Activated naive CD4-positive, alpha-beta T cell treated with Interleukin-2 at 50 U/mL for 16 hours (primary cell): ENCODE data around the gene CNTNAP2.

Experiments used
- DNase-seq: peaks from one replicate; pipeline ENCODE4 v3.0.0-alpha.2; 2020

The CNTNAP2 gene

DNA sequence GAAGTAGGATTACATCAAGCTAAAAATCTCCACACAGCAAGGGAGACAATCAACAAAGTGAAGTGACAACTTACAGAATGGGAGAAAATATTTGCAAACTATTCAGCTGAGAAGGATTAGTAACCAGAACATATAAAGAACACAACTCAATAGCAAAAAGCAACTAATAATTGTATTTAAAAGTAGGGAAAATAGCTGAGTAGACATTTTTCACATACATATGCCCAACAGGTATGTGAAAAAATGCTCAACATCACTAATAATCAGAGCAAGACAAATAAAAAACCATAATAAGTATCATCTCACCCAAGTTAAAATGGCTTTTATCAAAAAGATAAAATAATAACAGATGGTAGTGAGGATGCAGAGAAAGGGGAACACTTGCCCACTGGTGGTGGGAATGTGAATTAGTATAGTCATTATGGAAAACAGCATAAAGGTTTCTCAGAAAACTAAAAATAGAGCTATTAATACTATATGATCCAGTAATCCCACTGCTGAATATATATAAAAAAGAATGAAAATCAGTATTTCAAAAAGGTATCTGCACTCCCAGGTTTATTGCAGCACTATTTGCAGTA, 1689.5 kb downstream of the CNTNAP2 start:
- DNase-seq = no peak

DNA sequence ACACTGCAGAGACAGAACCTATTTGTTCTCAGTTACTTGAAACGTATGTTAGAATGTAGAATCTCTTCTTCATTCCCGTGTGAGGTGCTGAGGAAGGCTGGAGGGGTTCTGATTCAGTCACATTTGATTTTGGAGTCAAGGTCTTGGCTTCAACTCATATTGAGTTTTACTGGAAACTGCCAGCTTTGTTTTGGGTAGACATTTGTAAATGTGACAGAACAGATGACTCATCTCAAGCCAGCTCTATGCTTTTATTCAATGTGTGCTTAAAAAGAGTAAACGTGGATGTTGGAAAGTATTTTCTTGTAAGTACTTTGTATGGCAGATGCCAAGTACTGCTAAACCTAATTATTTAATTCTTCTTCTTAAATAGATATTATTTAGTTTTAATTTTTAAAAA, 1693.2 kb downstream of the CNTNAP2 start:
- DNase-seq = no peak

DNA sequence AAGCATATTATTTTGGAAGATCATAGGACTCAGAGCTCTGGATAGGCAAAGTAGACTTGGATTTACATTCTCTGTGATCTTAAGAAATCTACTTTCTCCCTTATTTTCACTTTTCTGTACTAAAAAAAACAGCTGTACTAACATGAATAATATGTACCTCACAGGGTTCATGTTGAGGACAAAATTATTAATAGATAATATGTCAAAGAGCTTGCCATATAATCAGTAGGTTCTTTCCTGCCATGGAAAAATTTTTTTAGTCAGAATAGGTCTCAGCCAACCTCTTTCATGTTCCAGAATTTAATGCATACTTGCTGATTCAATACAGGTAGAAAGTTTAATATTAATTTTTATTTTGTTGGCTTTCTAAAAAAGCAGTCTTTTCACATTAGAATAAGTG, 1693.7 kb downstream of the CNTNAP2 start:
- DNase-seq = no peak

DNA sequence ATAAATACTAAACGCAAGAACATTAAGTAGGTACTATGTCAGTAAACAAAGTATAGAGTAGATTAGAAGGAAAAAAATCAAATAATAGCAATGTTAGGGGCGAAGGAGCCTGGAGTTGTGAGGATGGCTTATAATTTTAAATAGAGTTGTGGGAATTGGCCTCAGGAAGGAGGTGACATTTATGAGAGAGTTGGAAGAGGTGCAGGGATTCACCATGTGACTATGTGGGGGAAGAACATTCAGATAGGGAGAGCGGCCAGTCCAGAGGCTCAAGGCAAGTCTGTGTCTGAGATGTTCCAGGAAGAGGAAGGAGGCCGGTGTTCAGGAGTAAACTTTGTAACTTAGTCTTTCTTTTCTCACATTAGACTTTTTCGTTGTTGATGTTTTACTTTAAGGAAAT, 1695.3 kb downstream of the CNTNAP2 start:
- no peak for DNase-seq

DNA sequence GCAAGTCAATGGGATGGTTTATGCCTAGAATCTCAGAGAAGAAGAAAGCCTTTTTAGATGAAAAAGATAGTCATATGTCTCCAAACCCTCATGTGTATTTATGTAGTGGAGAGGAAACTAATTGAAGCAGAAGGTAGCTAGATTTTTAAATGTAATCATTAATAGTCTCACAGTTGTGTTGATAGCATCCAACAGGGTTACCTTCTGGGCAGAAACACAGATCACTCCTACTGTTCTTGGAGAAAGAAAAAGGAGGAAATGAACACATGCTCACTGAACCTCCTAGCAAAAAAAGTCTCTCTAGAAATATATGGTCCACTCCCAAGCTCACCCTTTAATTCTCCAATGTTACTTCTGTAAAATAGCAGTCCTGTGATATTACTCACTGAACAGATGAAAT, 1696.7 kb downstream of the CNTNAP2 start:
- DNase-seq = no peak

DNA sequence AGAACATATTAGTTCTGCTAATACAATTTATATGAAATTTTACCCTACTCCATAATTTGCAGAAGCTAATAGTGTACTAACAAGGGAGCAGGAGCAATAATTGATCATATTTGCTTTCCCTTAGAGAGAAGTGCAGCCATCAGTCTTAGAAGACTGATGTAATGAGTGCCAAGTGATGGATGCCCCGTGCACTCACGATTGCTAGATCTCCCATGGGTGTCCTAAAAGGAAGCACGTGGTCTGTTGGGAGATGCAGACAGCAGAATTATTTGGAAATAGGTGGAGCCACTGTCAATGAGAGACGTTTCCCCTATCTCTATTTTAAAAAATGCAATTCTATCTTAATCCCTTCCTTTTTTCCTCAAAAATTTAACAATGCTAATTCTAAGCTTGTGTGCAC, 1701.7 kb downstream of the CNTNAP2 start:
- DNase-seq = no peak

DNA sequence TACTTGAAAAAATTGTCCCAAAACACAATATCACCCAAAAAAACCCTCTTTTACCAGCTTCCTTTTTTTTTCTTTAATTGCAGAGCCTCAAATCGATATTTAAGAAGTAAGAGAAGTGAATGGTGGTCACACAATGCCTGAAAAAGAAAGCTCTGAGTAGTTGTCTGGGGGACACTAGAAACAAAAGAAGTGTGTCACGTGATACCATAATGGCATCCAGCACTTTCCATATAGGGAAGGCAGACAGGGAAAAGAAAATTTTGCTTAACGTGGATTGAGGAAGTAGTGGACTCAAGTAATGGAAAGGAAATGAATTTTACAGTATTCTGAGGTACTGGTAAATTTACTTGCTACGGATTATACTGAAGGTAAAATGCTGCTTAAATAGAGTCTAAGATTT, 1708.1 kb downstream of the CNTNAP2 start:
- DNase-seq = no peak

DNA sequence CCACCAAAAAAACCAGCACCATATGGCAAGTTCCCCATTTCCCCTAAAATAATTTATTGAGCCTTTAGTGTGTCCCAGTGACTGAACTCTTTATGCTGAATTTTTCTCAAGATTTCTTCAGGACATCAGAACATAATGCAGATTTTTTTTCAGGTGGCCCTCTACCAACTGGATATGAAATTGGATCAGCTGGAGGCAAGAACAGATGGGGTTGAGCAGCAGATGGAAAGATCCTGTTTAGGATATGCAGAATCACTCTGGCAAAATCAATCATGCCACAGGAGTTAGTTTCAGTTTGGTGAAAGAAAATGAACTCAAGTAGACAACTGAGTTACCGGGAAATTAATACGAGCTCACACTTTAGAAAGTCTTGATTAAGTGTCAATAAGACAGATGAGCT, 1712.4 kb downstream of the CNTNAP2 start:
- no peak for DNase-seq

DNA sequence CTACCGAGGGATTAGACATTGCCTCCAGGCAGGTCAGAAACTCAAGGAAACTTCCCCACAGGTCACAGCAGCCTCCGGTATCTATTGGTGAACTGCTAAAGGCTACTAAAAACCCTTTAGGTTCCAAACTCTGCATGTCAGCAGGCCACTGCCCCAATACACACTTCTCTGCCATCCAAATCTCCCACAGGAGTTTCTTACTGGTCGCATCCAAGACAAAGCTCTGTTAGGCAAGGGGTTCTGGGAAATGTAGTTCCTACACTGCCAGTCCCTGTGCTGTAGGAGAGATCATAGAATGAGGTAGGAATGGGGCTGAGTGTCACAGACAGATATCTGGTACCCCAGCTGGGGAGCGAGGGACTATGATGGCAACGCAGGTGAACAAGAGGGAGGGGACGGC, 1717.0 kb downstream of the CNTNAP2 start:
- DNase-seq = no peak

DNA sequence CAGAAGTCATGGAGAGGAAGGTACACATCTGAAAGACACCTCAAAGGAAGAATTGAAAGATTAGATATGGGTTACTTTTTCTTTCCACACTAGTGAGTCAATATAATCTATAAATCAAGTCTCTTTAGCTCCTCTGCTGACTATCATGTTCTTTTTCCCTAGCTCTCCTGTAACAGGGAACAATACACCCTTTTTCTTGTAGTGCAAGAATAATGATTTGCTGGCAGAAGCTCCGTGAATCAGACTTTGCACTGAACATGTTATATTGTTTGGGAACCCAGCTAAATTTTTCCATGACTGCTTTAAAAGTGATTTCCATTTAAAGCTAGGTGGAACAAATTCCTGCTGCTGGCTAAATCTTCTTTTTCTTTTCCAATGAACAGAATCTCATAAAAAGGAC, 1717.4 kb downstream of the CNTNAP2 start:
- DNase-seq = no peak

DNA sequence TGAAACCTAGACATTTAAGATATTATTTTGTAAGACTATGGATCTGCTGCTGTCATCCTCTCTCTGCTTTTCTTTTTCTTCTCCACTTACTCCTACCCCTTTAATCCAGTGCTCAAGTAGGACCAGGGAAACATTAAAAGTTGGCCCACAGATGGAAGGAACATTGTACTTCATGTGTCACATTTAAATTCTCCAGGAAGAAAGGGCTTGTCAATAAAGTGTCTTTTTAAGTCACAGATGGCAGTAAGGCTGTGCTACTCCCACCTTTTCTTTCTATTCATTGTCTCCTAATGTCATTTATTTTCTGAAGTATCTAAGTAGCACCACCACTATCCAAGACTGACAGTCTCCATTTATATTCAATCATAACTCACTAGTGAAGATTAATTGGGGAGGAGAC, 1736.2 kb downstream of the CNTNAP2 start:
- DNase-seq = no peak

DNA sequence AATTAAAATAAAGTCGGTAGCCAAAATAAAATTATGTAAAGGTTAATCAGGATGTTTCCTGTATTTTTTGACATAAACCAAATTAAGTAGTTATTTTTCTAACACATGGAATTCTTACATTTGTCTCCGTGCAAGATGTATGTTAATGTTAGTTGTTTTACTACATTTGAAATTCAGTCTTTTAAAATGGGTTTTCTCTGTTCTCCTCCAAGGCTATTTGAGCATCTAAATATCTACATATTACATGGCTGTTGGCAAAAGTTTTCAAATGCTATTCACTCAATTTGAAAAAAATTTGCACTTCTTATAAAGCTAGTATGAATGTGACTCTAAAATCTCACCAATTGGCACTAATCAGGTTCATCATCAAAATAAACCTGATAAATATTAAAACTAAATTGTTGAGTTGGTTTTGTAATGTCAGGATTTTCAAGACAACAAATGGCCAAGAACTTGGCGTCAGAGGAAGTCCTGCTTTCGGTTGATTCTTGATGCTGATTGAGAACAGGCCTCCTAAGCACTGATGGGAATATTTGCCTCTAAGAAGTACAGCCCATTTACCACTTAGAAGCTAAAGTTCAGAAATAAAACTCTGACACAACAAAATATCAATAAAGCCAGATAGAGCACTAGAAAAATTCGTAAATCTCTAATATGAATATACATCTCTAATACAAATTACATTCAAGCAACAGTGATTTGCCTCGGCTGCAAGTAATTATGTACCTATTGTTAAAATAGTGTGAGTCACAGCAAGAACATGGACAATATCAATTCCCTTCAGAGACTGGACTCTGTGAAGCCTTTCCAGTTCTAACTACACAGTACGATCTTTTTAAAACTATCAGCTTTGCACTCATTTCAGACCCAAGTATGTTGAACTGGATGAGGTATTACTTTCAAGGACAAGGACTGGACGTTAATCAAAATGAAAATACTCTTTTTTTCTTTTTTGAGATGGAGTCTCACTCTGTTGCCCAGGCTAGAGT, 1740.8 kb downstream of the CNTNAP2 start:
- no peak for DNase-seq

DNA sequence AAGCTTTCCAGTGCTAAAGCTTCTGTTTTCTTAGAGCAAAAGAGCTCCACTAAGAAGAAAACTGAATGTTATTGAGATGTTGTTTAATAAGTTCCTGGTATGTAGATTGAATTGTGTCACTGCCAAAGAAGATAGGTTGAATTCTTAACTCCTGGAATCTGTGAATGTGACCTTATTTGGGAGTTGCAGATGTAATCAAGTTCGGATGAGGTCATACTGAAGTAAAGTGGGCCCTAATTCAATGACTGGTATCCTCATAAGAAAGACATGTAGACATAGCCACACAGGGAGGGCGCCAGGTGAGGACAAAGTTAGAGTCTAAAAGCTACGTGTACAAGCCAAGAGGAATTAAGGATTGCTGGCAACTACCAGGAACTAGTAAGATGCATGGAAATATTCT, 1741.8 kb downstream of the CNTNAP2 start:
- no peak for DNase-seq

DNA sequence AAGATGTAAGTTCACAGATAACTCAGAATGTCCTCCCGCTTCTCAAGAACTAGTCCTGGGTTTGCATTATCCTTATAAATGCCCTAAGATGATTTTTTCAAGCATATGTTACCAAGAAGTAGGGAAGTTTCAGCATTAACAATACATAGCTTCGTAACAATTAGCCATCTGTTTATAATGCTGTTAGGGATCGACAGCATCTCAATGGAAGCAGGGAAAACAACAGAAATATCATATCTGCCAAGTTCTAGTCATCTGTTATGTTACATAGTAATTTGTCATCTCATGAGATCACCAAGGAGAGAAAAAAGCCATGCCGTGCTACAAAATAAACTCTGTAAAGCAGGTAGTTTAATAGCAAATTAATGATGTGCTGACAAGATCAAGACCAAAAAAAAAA, 1742.4 kb downstream of the CNTNAP2 start:
- no peak for DNase-seq

DNA sequence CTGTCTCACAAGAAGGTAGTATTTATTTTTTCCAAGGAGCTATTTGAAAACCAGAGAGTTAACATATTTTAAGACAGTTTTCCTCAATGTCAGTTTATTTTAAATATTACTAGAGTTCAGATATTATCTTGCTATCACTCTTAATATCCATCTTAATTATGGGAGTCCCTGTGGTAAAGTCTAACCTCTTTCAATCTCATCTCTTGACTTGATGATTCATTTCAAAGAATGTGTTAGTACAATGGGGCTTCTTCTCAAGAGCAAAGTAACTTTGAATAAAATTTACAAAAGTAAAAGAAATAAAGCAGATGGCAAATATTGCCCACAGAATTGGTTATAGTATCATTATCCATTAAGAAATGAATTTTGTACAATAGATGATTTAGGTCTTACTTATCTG, 1742.9 kb downstream of the CNTNAP2 start:
- DNase-seq = no peak

DNA sequence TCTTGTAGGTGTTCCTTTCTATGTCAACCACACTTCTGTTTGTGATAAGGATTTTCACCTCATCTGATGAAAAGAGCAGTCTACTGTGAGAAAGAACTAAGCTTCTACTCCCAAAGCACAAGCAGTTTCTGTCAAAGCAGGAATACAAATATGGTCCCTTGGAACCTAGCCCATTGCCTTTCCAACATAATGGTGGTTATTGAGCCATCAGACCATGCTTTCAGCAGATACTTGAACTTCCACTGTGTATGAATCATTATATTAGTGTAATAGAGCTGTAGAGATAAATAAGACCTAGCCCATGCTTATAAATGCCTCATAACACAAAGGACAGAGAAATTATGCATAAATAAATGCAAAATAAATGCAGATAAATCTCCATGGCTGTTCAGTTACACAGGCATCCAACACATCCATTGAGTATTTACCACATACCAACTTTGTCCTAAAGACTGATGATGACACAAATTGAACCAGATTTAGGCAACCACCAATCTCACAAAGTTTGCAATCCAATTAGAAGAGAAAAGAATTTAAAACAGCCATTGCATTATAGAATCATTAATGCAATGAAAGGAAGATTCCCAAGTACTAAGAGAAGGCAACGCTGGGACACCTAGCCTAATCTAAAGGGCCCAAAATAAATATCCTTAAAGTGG, 1744.6 kb downstream of the CNTNAP2 start:
- DNase-seq = no peak

DNA sequence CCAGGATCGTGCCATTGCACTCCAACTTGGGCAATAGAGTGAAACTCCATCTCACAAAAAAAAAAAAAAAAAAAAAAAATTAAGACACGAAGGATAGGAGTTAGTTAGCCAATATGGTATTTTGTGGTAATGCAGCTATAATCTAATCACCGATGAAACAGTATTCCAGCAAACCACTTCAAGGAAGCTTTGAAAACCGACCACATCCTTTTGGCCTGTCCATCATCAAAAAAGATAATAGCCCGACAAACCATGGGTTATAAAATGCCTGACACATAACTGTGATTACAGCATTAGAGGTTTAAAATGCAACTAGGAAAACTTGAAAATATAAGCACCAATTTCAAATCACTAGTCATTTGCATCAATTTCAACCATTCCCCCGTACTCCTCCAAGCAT, 1745.3 kb downstream of the CNTNAP2 start:
- DNase-seq = no peak

DNA sequence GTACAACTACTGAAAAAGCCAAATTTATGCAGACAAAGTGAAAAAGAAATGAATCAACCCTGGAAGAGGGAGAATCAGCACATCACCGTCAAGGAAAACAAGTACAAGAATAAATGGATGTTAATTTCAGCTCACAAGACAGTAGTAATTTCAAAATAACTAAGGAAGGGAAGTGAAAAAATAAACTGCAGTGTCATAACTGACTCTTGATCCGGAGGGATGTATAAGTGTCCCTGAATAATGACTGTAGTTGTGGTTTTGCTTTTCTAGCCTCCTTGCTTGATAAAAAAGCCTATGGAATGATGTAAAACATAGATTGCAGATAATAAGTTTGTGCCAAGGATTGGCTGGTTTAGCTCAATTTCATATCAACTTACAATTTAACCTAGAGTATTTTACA, 1752.9 kb downstream of the CNTNAP2 start:
- no peak for DNase-seq

DNA sequence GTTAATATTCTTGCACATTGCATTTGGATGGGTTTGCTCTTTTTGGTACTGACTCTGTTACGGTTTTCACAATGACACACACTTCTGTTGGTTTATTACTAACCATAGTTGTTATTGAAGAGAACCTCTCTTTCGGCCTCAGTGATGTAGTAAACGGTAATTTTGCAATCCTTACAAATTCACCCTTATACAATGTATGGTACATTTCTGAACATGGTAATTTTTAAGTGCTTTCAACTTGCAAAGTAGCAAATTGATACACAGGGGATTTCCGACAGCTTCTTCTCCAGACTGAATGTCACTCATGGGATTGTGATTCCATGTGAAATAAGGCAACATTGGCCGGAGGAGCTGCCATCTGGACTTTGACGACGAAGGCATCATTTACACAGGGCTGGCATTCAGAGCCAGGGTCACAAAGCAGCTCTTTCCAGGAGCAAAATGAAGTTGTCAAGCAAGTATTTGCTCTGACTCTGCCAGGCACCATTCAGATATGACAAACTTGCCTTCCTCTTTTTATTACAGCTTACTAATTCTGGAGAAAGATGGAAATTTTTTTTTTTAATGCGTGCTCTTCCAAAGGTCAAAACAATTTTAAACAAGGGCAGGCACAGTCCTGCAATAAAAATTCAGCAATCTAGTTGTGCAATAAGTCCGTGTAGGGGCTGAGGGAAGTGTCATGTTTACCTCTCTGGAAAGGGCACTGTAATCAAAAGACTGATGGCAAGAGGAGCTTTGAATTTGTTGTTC, 1762.5 kb downstream of the CNTNAP2 start:
- no peak for DNase-seq

DNA sequence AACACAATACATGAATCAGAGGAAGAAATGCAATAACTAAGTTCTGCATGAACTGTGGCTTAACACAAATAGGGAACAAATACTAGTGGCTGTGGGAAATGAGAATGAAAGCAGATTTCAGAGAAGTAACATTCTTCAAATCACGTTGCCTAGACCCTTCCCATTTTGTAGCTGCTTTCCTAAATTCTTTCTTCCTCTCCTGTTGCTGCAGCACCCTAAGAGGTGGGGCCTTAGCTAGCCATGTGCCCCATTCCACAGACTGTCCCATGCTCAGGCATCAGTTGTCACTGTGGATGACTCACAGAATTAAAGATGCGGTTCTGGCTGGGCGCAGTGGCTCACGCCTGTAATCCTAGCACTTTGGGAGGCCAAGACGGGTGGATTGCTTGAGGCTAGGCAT, 1769.3 kb downstream of the CNTNAP2 start:
- no peak for DNase-seq

DNA sequence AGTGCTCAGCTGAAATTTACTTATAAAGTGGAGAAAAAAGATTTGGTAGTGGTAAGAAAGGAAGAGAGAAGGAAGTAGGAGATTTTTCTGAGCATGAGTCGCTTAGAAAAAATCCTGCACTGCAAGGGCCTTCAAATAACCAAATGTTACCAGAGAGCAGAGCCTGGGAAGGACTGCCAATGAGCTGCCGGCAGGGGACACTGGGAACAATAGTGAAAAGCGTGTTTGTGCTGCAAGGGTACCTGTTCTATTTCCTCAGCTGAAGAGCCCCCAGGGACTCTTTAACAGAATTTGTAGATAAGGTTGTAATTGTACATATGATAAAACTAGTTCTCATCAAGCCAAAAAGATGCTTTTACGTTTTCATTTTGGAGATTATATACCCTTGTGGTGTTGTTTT, 1777.7 kb downstream of the CNTNAP2 start:
- DNase-seq = no peak

DNA sequence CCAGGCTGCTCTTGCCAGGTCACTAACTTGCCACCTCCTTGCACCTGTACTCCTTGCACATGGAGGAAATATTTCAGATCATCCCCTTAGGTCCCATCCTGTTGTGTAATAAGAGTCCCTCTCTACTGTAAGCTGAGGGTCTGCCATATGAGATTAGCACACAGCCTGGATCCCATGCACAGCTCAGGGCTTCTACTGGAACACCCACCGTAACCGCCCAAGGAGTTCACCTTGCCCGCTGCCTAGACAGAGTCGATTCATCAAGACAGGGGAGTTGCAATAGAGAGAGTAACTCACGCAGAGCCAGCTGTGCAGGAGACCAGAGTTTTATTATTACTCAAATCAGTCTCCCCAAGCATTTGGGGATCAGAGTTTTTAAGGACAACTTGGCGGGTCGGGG, 1779.5 kb downstream of the CNTNAP2 start:
- DNase-seq = no peak

DNA sequence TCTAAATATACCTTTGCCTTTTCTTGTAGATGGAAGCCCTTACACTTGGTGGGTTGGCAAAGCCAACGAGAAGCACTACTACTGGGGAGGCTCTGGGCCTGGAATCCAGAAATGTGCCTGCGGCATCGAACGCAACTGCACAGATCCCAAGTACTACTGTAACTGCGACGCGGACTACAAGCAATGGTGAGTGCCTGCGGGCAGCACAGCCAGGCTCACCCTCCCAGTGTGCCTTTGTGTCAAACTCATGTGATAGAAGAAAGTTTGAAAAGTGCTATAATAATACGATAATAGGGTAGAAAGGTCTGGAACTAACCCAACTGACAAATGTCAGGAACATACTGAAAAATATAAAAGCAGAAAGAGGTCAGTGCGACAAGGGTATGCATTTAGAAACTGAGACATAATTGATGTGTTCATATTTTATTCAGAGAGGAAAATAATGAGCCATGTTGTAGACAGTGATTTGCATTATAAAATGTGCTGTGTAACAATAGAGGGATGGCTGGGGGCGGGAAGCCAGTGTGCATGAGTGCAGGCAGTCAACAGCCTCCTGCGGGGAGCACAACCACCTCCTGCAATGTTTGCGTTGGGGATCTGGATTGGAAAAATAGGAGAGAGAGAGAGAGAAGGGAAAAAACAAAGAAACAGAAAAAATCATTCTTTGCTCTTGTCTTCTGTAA, 1787.1 kb downstream of the CNTNAP2 start:
- no peak for DNase-seq
